Measurements from ENCODE around the gene LUZP4. TPM values are rescaled to one million over a fixed set of nuclear protein-coding genes. Genes with fewer than 3 reads are reported as not detected.

Gene LUZP4
- total and polyA plus RNA-seq, 2 of the 8 experiments (the other 6 are each of a cell fraction or from before 2014, with no cell fraction given), result 0.17 TPM; not detected in 1

GRCh38 chrX:115284877-115285276 is 4.6 kb upstream of the LUZP4 start:
- Histone ChIP-seq H3K14ac (ENCODE audit: insufficient read length) (no peak overlapping the region), H3K4me2 (ENCODE audit: insufficient read depth in 1 of 2, low read depth in 2 of 2, low read length in 2 of 2) (no peak overlapping the region), H3K79me2 (ENCODE audit: control insufficient read depth in 1 of 2, insufficient read depth in 2 of 2, low read length in 2 of 2) (no peaks in the 10 kb centered on the region), H3K18ac (ENCODE audit: extremely low read depth, low read length) (no peak overlapping the region), H2BK15ac (ENCODE audit: low read length) (no peak overlapping the region), H2BK120ac (replicated peaks; ENCODE audit: low read depth, low read length) (no peak overlapping the region), H3K4ac (replicated peaks; ENCODE audit: insufficient read length, low read depth, low read length) (no peak overlapping the region), H4K5ac (ENCODE audit: insufficient read length, low read depth, low read length) (no peak overlapping the region), H4K91ac (replicated peaks; ENCODE audit: insufficient read length, low read length) (no peak overlapping the region), H3K4me1 (replicated peaks in 1 of 4; ENCODE audit: control insufficient read depth in 3 of 4, insufficient read depth in 4 of 4, low read length in 3 of 4) (no peaks in the 10 kb centered on the region), H3K79me1 (ENCODE audit: low read depth, low read length) (no peaks in the 10 kb centered on the region), H2BK20ac (ENCODE audit: low read length) (no peak overlapping the region), H2AK5ac (ENCODE audit: low read depth, low read length) (no peak overlapping the region), H3K56ac (replicated peaks; ENCODE audit: insufficient read length, low read depth, low read length) (no peak overlapping the region), H4K8ac (ENCODE audit: extremely low read depth, insufficient read depth, low read length) (no peak overlapping the region), H3K4me3 (ENCODE audit: extremely low read depth in 1 of 4, insufficient read depth in 2 of 4, low read depth in 3 of 4, low read length in 4 of 4) (no peak overlapping the region), H4K20me1 (replicated peaks in 1 of 2; ENCODE audit: control insufficient read depth in 1 of 2, insufficient read depth in 2 of 2, low read length in 2 of 2) (no peaks in the 10 kb centered on the region), H3K23ac (ENCODE audit: insufficient read length) (no peak overlapping the region), H2BK5ac (ENCODE audit: low read depth, low read length) (no peak overlapping the region), H2AFZ (ENCODE audit: low read length) (no peak overlapping the region), H3K27ac (ENCODE audit: low read depth, low read length) (no peak overlapping the region), H3K9ac (replicated peaks in 1 of 4; ENCODE audit: extremely low read depth in 1 of 4, low read depth in 3 of 4, low read length in 3 of 4) (no peak overlapping the region), H3K9me3 (ENCODE audit: insufficient read depth in 2 of 2, low read depth in 1 of 2, low read length in 1 of 2) (no peaks in the 10 kb centered on the region), H3K36me3 (ENCODE audit: control insufficient read depth in 2 of 4, insufficient read depth in 4 of 4, low read length in 3 of 4) (no peaks in the 10 kb centered on the region), H3K27me3 (replicated peaks in 1 of 4; ENCODE audit: control insufficient read depth in 3 of 4, extremely low read depth in 1 of 4, insufficient read depth in 3 of 4, low read length in 3 of 4) (no peaks in the 10 kb centered on the region), H2BK12ac (ENCODE audit: low read depth, low read length) (no peak overlapping the region), H3K23me2 (ENCODE audit: low read depth, low read length) (no peaks in the 10 kb centered on the region)
- CTCF ChIA-PET (ENCODE audit: partially characterized antibody), result interaction anchor here (0.6 to 1.8 kb wide), 3 partner anchors 9 to 1209 kb away, joined by 3 to 5 read pairs (median 4); no protein-coding TSS in a partner anchor
- 70% methylated on average over 4 of the region's 4 CpGs; no CpG with 5 or more reads in 1 of the 2 experiments for WGBS, 2 experiments (ENCODE audit: extremely low coverage in 1 of 2, insufficient coverage in 1 of 2, insufficient read length in 1 of 2, insufficient replicate concordance in 2 of 2, low coverage in 1 of 2, low lambda C conversion rate in 2 of 2, missing lambda C conversion rate in 1 of 2)
- POLR2A ChIA-PET (ENCODE audit: partially characterized antibody), result no interaction called here
- no peak for FAIRE-seq
- DNase-seq (ENCODE audit: low read depth in 1 of 2, low spot score in 2 of 2), result no peak
